ENCODE measurements around the gene IFI27L1. TPM values are rescaled to one million over a fixed set of nuclear protein-coding genes. Genes with fewer than 3 reads are reported as not detected.
A peak's percentile ranks its signal among the peaks of the same experiment; 100 is the strongest.

Gene IFI27L1
- total and polyA plus RNA-seq, 2 donors (not counting 1 experiment from before 2014, with no cell fraction given): 14.4 to 20.3 TPM

GRCh38 chr14:94074534-94074933, 6.6 kb upstream of the IFI27L1 start:
- Histone ChIP-seq H3K4me2 (ENCODE audit: extremely low read depth, insufficient read depth, low read length) (no peak overlapping the region), H3K4me3 (replicated peaks in 1 of 4; ENCODE audit: control extremely low read depth in 1 of 4, insufficient read depth in 1 of 4, low read depth in 3 of 4, low read length in 4 of 4) (no peak overlapping the region), H4K20me1 (ENCODE audit: control insufficient read depth, extremely low read depth, insufficient read depth, low read length) (no peaks in the 10 kb centered on the region), H2AFZ (ENCODE audit: low read length) (no peak overlapping the region), H3K79me2 (ENCODE audit: control insufficient read depth, insufficient read depth, low read length) (peaks cover 86% of the 10 kb centered on the region), H3K27me3 (ENCODE audit: control insufficient read depth, insufficient read depth, low read length) (no peaks in the 10 kb centered on the region), H3K27ac (ENCODE audit: insufficient read depth, low read length) (no peak overlapping the region), H3K36me3 (ENCODE audit: control insufficient read depth, insufficient read depth, low read length) (peaks cover 8% of the 10 kb centered on the region), H3K9ac (ENCODE audit: insufficient read depth, low read length) (no peak overlapping the region), H3K4me1 (ENCODE audit: control insufficient read depth, extremely low read depth, insufficient read depth, low read length) (peaks cover 10% of the 10 kb centered on the region), H3K9me3 (ENCODE audit: control insufficient read depth, insufficient read depth, low read depth, low read length) (no peaks in the 10 kb centered on the region)
- TF ChIP-seq EZH2 (IDR thresholded peaks at IDR 0.05; ENCODE audit: low read length, missing control alignments): no peak
- TF ChIP-seq, protein P1, sequence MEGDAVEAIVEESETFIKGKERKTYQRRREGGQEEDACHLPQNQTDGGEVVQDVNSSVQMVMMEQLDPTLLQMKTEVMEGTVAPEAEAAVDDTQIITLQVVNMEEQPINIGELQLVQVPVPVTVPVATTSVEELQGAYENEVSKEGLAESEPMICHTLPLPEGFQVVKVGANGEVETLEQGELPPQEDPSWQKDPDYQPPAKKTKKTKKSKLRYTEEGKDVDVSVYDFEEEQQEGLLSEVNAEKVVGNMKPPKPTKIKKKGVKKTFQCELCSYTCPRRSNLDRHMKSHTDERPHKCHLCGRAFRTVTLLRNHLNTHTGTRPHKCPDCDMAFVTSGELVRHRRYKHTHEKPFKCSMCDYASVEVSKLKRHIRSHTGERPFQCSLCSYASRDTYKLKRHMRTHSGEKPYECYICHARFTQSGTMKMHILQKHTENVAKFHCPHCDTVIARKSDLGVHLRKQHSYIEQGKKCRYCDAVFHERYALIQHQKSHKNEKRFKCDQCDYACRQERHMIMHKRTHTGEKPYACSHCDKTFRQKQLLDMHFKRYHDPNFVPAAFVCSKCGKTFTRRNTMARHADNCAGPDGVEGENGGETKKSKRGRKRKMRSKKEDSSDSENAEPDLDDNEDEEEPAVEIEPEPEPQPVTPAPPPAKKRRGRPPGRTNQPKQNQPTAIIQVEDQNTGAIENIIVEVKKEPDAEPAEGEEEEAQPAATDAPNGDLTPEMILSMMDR (conservative IDR thresholded peaks at IDR 0.05 in 1 of 2, IDR thresholded peaks at IDR 0.05 in 1 of 2; ENCODE audit: low read depth in 1 of 2, low read length in 2 of 2): no peak
- no peak for DNase-seq (ENCODE audit: low read depth in 2 of 2)

- peaks cover 9% of the 10 kb centered on the region for H3K36me3 ChIP-seq (ENCODE audit: control insufficient read depth, insufficient read depth, low read length)
Measured at GRCh38 chr14:94075008-94075407, 6.1 kb upstream of the IFI27L1 start.

GRCh38 chr14:94077111-94077821, 3.8 kb upstream of the IFI27L1 start:
- H3K4me3 ChIP-seq (replicated peaks in 1 of 4; ENCODE audit: control extremely low read depth in 1 of 4, insufficient read depth in 1 of 4, low read depth in 3 of 4, low read length in 4 of 4): peak overlapping the region in 2 of 4 experiments; percentile 40 to 98
- TF ChIP-seq EZH2 (IDR thresholded peaks at IDR 0.05; ENCODE audit: low read length, missing control alignments): no peak
- TF ChIP-seq, protein P1 (conservative IDR thresholded peaks at IDR 0.05 in 1 of 2, IDR thresholded peaks at IDR 0.05 in 1 of 2; ENCODE audit: low read depth in 1 of 2, low read length in 2 of 2): no peak
- peaks cover 9% of the 10 kb centered on the region for H3K36me3 ChIP-seq (ENCODE audit: control insufficient read depth, insufficient read depth, low read length)

More at GRCh38 chr14:94075008-94075407, 6.1 kb upstream of the IFI27L1 start:
- Histone ChIP-seq H3K27me3 (ENCODE audit: control insufficient read depth, insufficient read depth, low read length) (no peaks in the 10 kb centered on the region), H3K4me3 (replicated peaks in 1 of 4; ENCODE audit: control extremely low read depth in 1 of 4, insufficient read depth in 1 of 4, low read depth in 3 of 4, low read length in 4 of 4) (no peak overlapping the region), H3K27ac (ENCODE audit: insufficient read depth, low read length) (no peak overlapping the region), H3K9me3 (ENCODE audit: control insufficient read depth, insufficient read depth, low read depth, low read length) (no peaks in the 10 kb centered on the region), H3K9ac (ENCODE audit: insufficient read depth, low read length) (no peak overlapping the region), H4K20me1 (ENCODE audit: control insufficient read depth, extremely low read depth, insufficient read depth, low read length) (no peaks in the 10 kb centered on the region), H3K4me1 (ENCODE audit: control insufficient read depth, extremely low read depth, insufficient read depth, low read length) (peaks cover 11% of the 10 kb centered on the region), H3K4me2 (ENCODE audit: extremely low read depth, insufficient read depth, low read length) (no peak overlapping the region), H2AFZ (ENCODE audit: low read length) (no peak overlapping the region), H3K79me2 (ENCODE audit: control insufficient read depth, insufficient read depth, low read length) (peaks cover 86% of the 10 kb centered on the region)
- DNase-seq (ENCODE audit: low read depth in 2 of 2): no peak
- TF ChIP-seq, protein P1 (conservative IDR thresholded peaks at IDR 0.05 in 1 of 2, IDR thresholded peaks at IDR 0.05 in 1 of 2; ENCODE audit: low read depth in 1 of 2, low read length in 2 of 2): no peak
- no peak for TF ChIP-seq EZH2 (IDR thresholded peaks at IDR 0.05; ENCODE audit: low read length, missing control alignments)

More at GRCh38 chr14:94077111-94077821, 3.8 kb upstream of the IFI27L1 start:
- no peak overlapping the region for H2AFZ ChIP-seq (ENCODE audit: low read length)
- H3K4me1 ChIP-seq (ENCODE audit: control insufficient read depth, extremely low read depth, insufficient read depth, low read length): peaks cover 11% of the 10 kb centered on the region
- H3K79me2 ChIP-seq (ENCODE audit: control insufficient read depth, insufficient read depth, low read length): peaks cover 85% of the 10 kb centered on the region
- no peak overlapping the region for H3K27ac ChIP-seq (ENCODE audit: insufficient read depth, low read length)
- no peak for DNase-seq (ENCODE audit: low read depth in 2 of 2)
- H3K4me2 ChIP-seq (ENCODE audit: extremely low read depth, insufficient read depth, low read length): peak overlapping the region; percentile 39
- H3K9ac ChIP-seq (ENCODE audit: insufficient read depth, low read length): no peak overlapping the region
- no peaks in the 10 kb centered on the region for H3K27me3 ChIP-seq (ENCODE audit: control insufficient read depth, insufficient read depth, low read length)
- H3K9me3 ChIP-seq (ENCODE audit: control insufficient read depth, insufficient read depth, low read depth, low read length): no peaks in the 10 kb centered on the region
- no peaks in the 10 kb centered on the region for H4K20me1 ChIP-seq (ENCODE audit: control insufficient read depth, extremely low read depth, insufficient read depth, low read length)

Data from fibroblast of lung (primary cell).